IMR-90 (cell line): Measurements from ENCODE around the gene SSBP3. TPM values are rescaled to one million over a fixed set of nuclear protein-coding genes. Genes with fewer than 3 reads are reported as not detected.

Experiments used
- ATAC-seq: fragments of 200-7000 bp; cut with Tn5 transposase; 2 replicates; pipeline ENCODE4 v1.9.1; 2020; ENCODE audit warnings: low read depth, mild to moderate bottlenecking, moderate library complexity
- BruUV-seq: library from RNA; stranded (reverse); fragments of 400-500 nt; replicated peaks from 2 replicates; lab custom pipeline; 2021; lab: Mats Ljungman, UMichigan
- CTCF ChIA-PET: fragments of 300-600 bp; formaldehyde crosslinking; extraction: SDS; loops from one replicate; lab custom pipeline; 2021; ENCODE audit warnings: antibody characterized with exemption; lab: Yijun Ruan, JAX
- POLR2A ChIA-PET: fragments of 300-600 bp; sonication (Branson Sonifier 250); formaldehyde crosslinking; loops from one replicate; lab custom pipeline; 2022; ENCODE audit warnings: antibody characterized with exemption; ENCODE audit not compliant: unreplicated experiment; lab: Charles Lee
- DNase-seq: peaks from one replicate; pipeline ENCODE4 v3.0.0; 2013
- H2AFZ ChIP-seq: replicated peaks from 2 replicates; pipeline ENCODE3; 2013; ENCODE audit warnings: low read length, mild to moderate bottlenecking; ENCODE audit not compliant: poor library complexity
- H2AK5ac ChIP-seq: 2 replicates; pipeline ENCODE4 v1.6.1; 2013; ENCODE audit warnings: low read depth, low read length, inconsistent platforms
- H2AK9ac ChIP-seq: replicated peaks from 2 replicates; pipeline ENCODE3; 2013; ENCODE audit warnings: mild to moderate bottlenecking, low read depth, low read length, moderate library complexity; ENCODE audit not compliant: poor library complexity
- H2BK120ac ChIP-seq: 2 replicates; pipeline ENCODE4 v1.6.1; 2013; ENCODE audit warnings: low read depth, low read length, inconsistent platforms
- H2BK15ac ChIP-seq: 3 replicates; pipeline ENCODE4 v1.6.1; 2013; ENCODE audit warnings: low read depth, low read length, inconsistent platforms
- H2BK20ac ChIP-seq: 2 replicates; pipeline ENCODE4 v1.6.1; 2013; ENCODE audit warnings: low read depth, mild to moderate bottlenecking, inconsistent platforms, low read length, moderate library complexity
- H2BK5ac ChIP-seq: 2 replicates; pipeline ENCODE4 v1.6.1; 2013; ENCODE audit warnings: mild to moderate bottlenecking, low read depth, low read length, inconsistent platforms; ENCODE audit not compliant: poor library complexity, severe bottlenecking
- H3K14ac ChIP-seq: replicated peaks from 2 replicates; pipeline ENCODE4 v1.6.1; 2013; ENCODE audit warnings: low read depth, low read length, inconsistent platforms
- H3K18ac ChIP-seq: 2 replicates; pipeline ENCODE4 v1.6.1; 2013; ENCODE audit warnings: low read depth, low read length, control low read depth
- H3K23ac ChIP-seq: 2 replicates; pipeline ENCODE4 v1.6.1; 2013; ENCODE audit warnings: low read depth, low read length, inconsistent platforms
- H3K27ac ChIP-seq: 2 replicates; pipeline ENCODE4 v1.5.1; 2013; ENCODE audit warnings: mild to moderate bottlenecking, control low read depth, low read length; ENCODE audit not compliant: insufficient read depth
- H3K27me3 ChIP-seq: 2 replicates; pipeline ENCODE4 v1.6.1; 2013; ENCODE audit warnings: low read length; ENCODE audit not compliant: control insufficient read depth, insufficient read depth
- H3K36me3 ChIP-seq: 2 replicates; pipeline ENCODE4 v1.6.1; 2013; ENCODE audit warnings: low read length, mixed read lengths; ENCODE audit not compliant: control insufficient read depth, insufficient read depth
- H3K4ac ChIP-seq: 2 replicates; pipeline ENCODE4 v1.6.1; 2013; ENCODE audit warnings: low read depth, low read length, inconsistent platforms
- H3K4me1 ChIP-seq: 2 replicates; pipeline ENCODE4 v1.6.1; 2013; ENCODE audit warnings: low read length, mixed read lengths; ENCODE audit not compliant: control insufficient read depth, insufficient read depth
- H3K4me2 ChIP-seq: 2 replicates; pipeline ENCODE4 v1.6.1; 2013; ENCODE audit warnings: low read depth, mild to moderate bottlenecking, control low read depth, low read length, moderate library complexity
- H3K4me3 ChIP-seq: 2 replicates; pipeline ENCODE4 v1.5.1; 2013; ENCODE audit warnings: low read depth, mild to moderate bottlenecking, control low read depth, low read length, moderate library complexity; ENCODE audit not compliant: insufficient read depth
- H3K56ac ChIP-seq: 2 replicates; pipeline ENCODE4 v1.6.1; 2013; ENCODE audit warnings: low read length, inconsistent platforms; ENCODE audit not compliant: insufficient read depth; ENCODE audit errors: extremely low read depth
- H3K79me1 ChIP-seq, 2 experiments: 2 replicates each; pipeline ENCODE4 v1.6.1; 2013; ENCODE audit warnings: low read length in 2 of 2, inconsistent platforms in 1 of 2, low read depth in 1 of 2
- H3K9ac ChIP-seq: 2 replicates; pipeline ENCODE4 v1.6.1; 2013; ENCODE audit warnings: low read depth, low read length, control low read depth
- H3K9me1 ChIP-seq: 2 replicates; pipeline ENCODE4 v1.6.1; 2013; ENCODE audit warnings: low read length, inconsistent platforms; ENCODE audit not compliant: insufficient read depth
- H3K9me3 ChIP-seq: 2 replicates; pipeline ENCODE4 v1.6.1; 2013; ENCODE audit warnings: low read length; ENCODE audit not compliant: control insufficient read depth, insufficient read depth
- H4K20me1 ChIP-seq: 2 replicates; pipeline ENCODE4 v1.6.1; 2013; ENCODE audit warnings: low read length, inconsistent platforms; ENCODE audit not compliant: insufficient read depth
- H4K5ac ChIP-seq: 2 replicates; pipeline ENCODE4 v1.6.1; 2013; ENCODE audit warnings: mild to moderate bottlenecking, low read depth, low read length, control low read depth
- H4K8ac ChIP-seq, 2 experiments: 2 replicates each; pipeline ENCODE4 v1.6.1; 2013; ENCODE audit warnings: low read depth in 2 of 2, low read length in 2 of 2, control low read depth in 1 of 2, inconsistent platforms in 1 of 2
- H4K91ac ChIP-seq: 2 replicates; pipeline ENCODE4 v1.6.1; 2013; ENCODE audit warnings: low read depth, low read length, inconsistent platforms; ENCODE audit not compliant: insufficient read depth
- BHLHE40 ChIP-seq: fragments of 150-350 bp; IDR thresholded peaks from 2 replicates; pipeline ENCODE4 v1.6.1; 2016; ENCODE audit warnings: mild to moderate bottlenecking, low read depth, low read length
- CEBPB ChIP-seq: IDR thresholded peaks from 2 replicates; pipeline ENCODE4 v1.6.1; 2012; ENCODE audit warnings: low read depth, low read length, improper control_type of control experiment
- CHD1 ChIP-seq: IDR thresholded peaks from 2 replicates; pipeline ENCODE4 v1.6.1; 2012; ENCODE audit warnings: low read depth, low read length, improper control_type of control experiment
- CTCF ChIP-seq: conservative IDR thresholded peaks from 2 replicates; pipeline ENCODE4 v1.5.1; 2012; ENCODE audit warnings: mild to moderate bottlenecking, low read depth, low read length, improper control_type of control experiment
- ELK1 ChIP-seq: fragments of 150-350 bp; IDR thresholded peaks from 2 replicates; pipeline ENCODE4 v1.6.1; 2016; ENCODE audit warnings: low read depth, mild to moderate bottlenecking, low read length, moderate library complexity, borderline replicate concordance
- MAFK ChIP-seq: IDR thresholded peaks from 2 replicates; pipeline ENCODE4 v1.6.1; 2012; ENCODE audit warnings: low read depth, low read length, improper control_type of control experiment
- MAZ ChIP-seq: IDR thresholded peaks from 2 replicates; pipeline ENCODE4 v1.6.1; 2012; ENCODE audit warnings: low read depth, mild to moderate bottlenecking, low read length, improper control_type of control experiment, moderate library complexity, borderline replicate concordance
- MXI1 ChIP-seq: IDR thresholded peaks from 2 replicates; pipeline ENCODE4 v1.6.1; 2012; ENCODE audit warnings: low read depth, mild to moderate bottlenecking, low read length, moderate library complexity, borderline replicate concordance
- NFE2L2 ChIP-seq: fragments of 150-350 bp; IDR thresholded peaks from 2 replicates; pipeline ENCODE4 v1.6.1; 2016; ENCODE audit warnings: low read depth, mild to moderate bottlenecking, low read length
- RAD21 ChIP-seq: IDR thresholded peaks from 2 replicates; pipeline ENCODE4 v1.6.1; 2012; ENCODE audit warnings: low read length, improper control_type of control experiment
- RCOR1 ChIP-seq: IDR thresholded peaks from 2 replicates; pipeline ENCODE4 v1.6.1; 2012; ENCODE audit warnings: mild to moderate bottlenecking, low read length, improper control_type of control experiment; ENCODE audit not compliant: insufficient replicate concordance
- RFX5 ChIP-seq: IDR thresholded peaks from 2 replicates; pipeline ENCODE4 v1.8.0; 2012; ENCODE audit warnings: low read depth, mild to moderate bottlenecking, low read length, moderate library complexity
- SMC3 ChIP-seq: fragments of 150-350 bp; IDR thresholded peaks from 2 replicates; pipeline ENCODE4 v1.6.1; 2016; ENCODE audit warnings: low read depth, mild to moderate bottlenecking, antibody characterized with exemption, low read length, moderate library complexity
- USF2 ChIP-seq: fragments of 150-350 bp; IDR thresholded peaks from 2 replicates; pipeline ENCODE4 v1.6.1; 2017; ENCODE audit warnings: mild to moderate bottlenecking, antibody characterized with exemption, low read length, low read depth
- WGBS, 2 experiments: methylation state at CpG; one replicate each; pipeline versions ENCODE4 v1.1.5 to v1.1.7; 2013; ENCODE audit warnings: missing lambda C conversion rate in 2 of 2; ENCODE audit not compliant: insufficient read length in 1 of 2; ENCODE audit errors: extremely low coverage in 2 of 2; 5-methylcytosine and 5-hydroxymethylcytosine counted together
- dilution Hi-C: fragments of 300-500 bp; cut with HindIII; formaldehyde crosslinking; loops from one replicate; pipeline ENCODE4 v1.14.3; 2018; ENCODE audit warnings: low sequenced_read_pairs; ENCODE audit not compliant: unreplicated experiment
- in situ Hi-C: fragments of 300-500 bp; cut with MboI; formaldehyde crosslinking; loops from 3 replicates; pipeline ENCODE4 v1.14.3; 2019; ENCODE audit warnings: low sequenced_read_pairs, inconsistent platforms, mixed read lengths
- intact Hi-C: fragments of 100-400 bp; cut with micrococcal nuclease; formaldehyde crosslinking; loops from 2 replicates; pipeline ENCODE4 v1.10.0; 2022
- polyA plus RNA-seq, 3 experiments: library from polyadenylated mRNA; depleted of rRNA; stranded (reverse); fragments of >200 nt; gene quantifications; 2 replicates each; pipeline ENCODE4 v1.2.3, GENCODE V29; 2012; ENCODE audit warnings: low replicate concordance in 1 of 3
- total RNA-seq: library from RNA; depleted of rRNA; stranded (reverse); fragments of >200 nt; gene quantifications from 2 replicates; pipeline ENCODE4 v1.2.3, GENCODE V29; 2012

Gene SSBP3
- total and polyA plus RNA-seq, 2 of the 4 experiments (the other 2 are of a cell fraction): 10.9 to 39.6 TPM

- Histone ChIP-seq H3K4ac (no peak overlapping the region), H3K4me2 (no peak overlapping the region), H3K4me1 (peaks cover 12% of the 10 kb centered on the region), H3K9me1 (peaks cover 19% of the 10 kb centered on the region), H3K27ac (no peak overlapping the region), H3K14ac (no peak overlapping the region), H2BK15ac (no peak overlapping the region), H3K56ac (no peak overlapping the region), H3K23ac (no peak overlapping the region), H2BK20ac (no peak overlapping the region), H3K4me3 (no peak overlapping the region), H2AFZ (no peak overlapping the region), H3K27me3 (no peaks in the 10 kb centered on the region), H3K9me3 (no peaks in the 10 kb centered on the region), H2AK9ac (no peak overlapping the region), H3K36me3 (peaks cover 13% of the 10 kb centered on the region), H3K9ac (no peak overlapping the region), H4K5ac (no peak overlapping the region), H3K79me1 (peaks cover 44 to 90% of the 10 kb centered on the region in 2 experiments), H4K20me1 (peaks cover 40% of the 10 kb centered on the region), H2BK120ac (no peak overlapping the region), H2AK5ac (no peak overlapping the region), H3K18ac (no peak overlapping the region), H4K8ac (no peak overlapping the region), H4K91ac (no peak overlapping the region), H2BK5ac (no peak overlapping the region)
- no peak for DNase-seq
- dilution Hi-C loops: no loop called here
- POLR2A ChIA-PET: no interaction called here
- TF ChIP-seq RFX5: no peak
- no peak for TF ChIP-seq MXI1
- no peak for TF ChIP-seq CHD1
- TF ChIP-seq BHLHE40: no peak
- TF ChIP-seq RCOR1: no peak
- TF ChIP-seq SMC3: no peak
- TF ChIP-seq RAD21: no peak
- TF ChIP-seq NFE2L2: no peak
- no peak for TF ChIP-seq MAZ
- TF ChIP-seq ELK1: no peak
- no peak for TF ChIP-seq MAFK
- no peak for TF ChIP-seq USF2
- TF ChIP-seq CTCF: no peak
- no peak for TF ChIP-seq CEBPB
- CTCF ChIA-PET: interaction anchor here (0.6 kb wide), 1 partner anchor 23 kb away, joined by 3 read pairs; no protein-coding TSS in a partner anchor
- ATAC-seq: no peak
- intact Hi-C loops: no loop called here
- in situ Hi-C loops: no loop called here
- WGBS, 2 experiments: 20% methylated on average over 1 of the region's 6 CpGs; no CpG with 5 or more reads in 1 of the 2 experiments
- no TSS peak for BruUV-seq
Observed at GRCh38 chr1:54360165-54361005, 45.8 kb downstream of the SSBP3 start.
